ENCODE measurements around the gene CABP4. TPM values are rescaled to one million over a fixed set of nuclear protein-coding genes. Genes with fewer than 3 reads are reported as not detected.
"Not testable (repeated sequence)": the region's sequence is repeated elsewhere in the genome, so short reads cannot be mapped to it uniquely, and the experiment has no call there.

Gene CABP4
- total RNA-seq, 1 experiment from 2014 or later: 2.5 TPM

- no peak overlapping the region for H3K4me3 ChIP-seq
- H3K27me3 ChIP-seq (ENCODE audit: insufficient read depth, low read depth): no peaks in the 10 kb centered on the region
- TF ChIP-seq EZH2 (IDR thresholded peaks at IDR 0.05; ENCODE audit: low read depth) (no peak), CTCF (conservative IDR thresholded peaks at IDR 0.05) (no peak)
- no peaks in the 10 kb centered on the region for H3K36me3 ChIP-seq (ENCODE audit: low read depth)
- H3K4me1 ChIP-seq (replicated peaks; ENCODE audit: insufficient read depth): peaks cover 24% of the 10 kb centered on the region
- H3K4me2 ChIP-seq: peak overlapping the region; percentile 47
- no peak overlapping the region for H2AFZ ChIP-seq
- BruUV-seq (replicated peaks): no TSS peak
- peak; percentile 77 to 81 for DNase-seq
- no peaks in the 10 kb centered on the region for H3K79me2 ChIP-seq (ENCODE audit: low read depth)
- CTCF ChIA-PET: interaction anchor here (1.0 kb wide), 1 partner anchor 46 kb away, joined by 4 read pairs; the partner anchor contains the start of gene TMEM134
- H4K20me1 ChIP-seq (ENCODE audit: insufficient read depth): no peaks in the 10 kb centered on the region
- H3K9me3 ChIP-seq (ENCODE audit: insufficient read depth, low read depth): no peaks in the 10 kb centered on the region
- intact Hi-C loops (cut with micrococcal nuclease; ENCODE audit: unreplicated experiment): no loop called here
- peaks cover 30% of the 10 kb centered on the region; the same call in 1 of the 2 replicates for H3F3A ChIP-seq (ENCODE audit: insufficient read depth, low read depth)
- POLR2A ChIA-PET (ENCODE audit: unreplicated experiment): interaction anchor here (0.5 kb wide), 1 partner anchor 52 kb away, joined by 6 read pairs; no protein-coding TSS in a partner anchor
- no peaks in the 10 kb centered on the region for H3K9me2 ChIP-seq (ENCODE audit: insufficient read depth)
- H3K27ac ChIP-seq: peak overlapping the region; percentile 36
Measured at GRCh38 chr11:67422891-67423290, 32.3 kb upstream of the CABP4 start.

- intact Hi-C loops (cut with micrococcal nuclease; ENCODE audit: unreplicated experiment): no loop called here
- CTCF ChIA-PET: interaction anchor here (1.0 kb wide), 1 partner anchor 45 kb away, joined by 4 read pairs; the partner anchor contains the start of gene TMEM134
- Histone ChIP-seq H3K4me1 (replicated peaks; ENCODE audit: insufficient read depth) (peaks cover 24% of the 10 kb centered on the region), H3K4me2 (no peak overlapping the region), H3K9me2 (ENCODE audit: insufficient read depth) (no peaks in the 10 kb centered on the region), H3K79me2 (ENCODE audit: low read depth) (peaks cover 1% of the 10 kb centered on the region), H3K27me3 (ENCODE audit: insufficient read depth, low read depth) (no peaks in the 10 kb centered on the region), H3K36me3 (ENCODE audit: low read depth) (no peaks in the 10 kb centered on the region), H4K20me1 (ENCODE audit: insufficient read depth) (no peaks in the 10 kb centered on the region), H3F3A (ENCODE audit: insufficient read depth, low read depth) (peaks cover 29% of the 10 kb centered on the region; the same call in 1 of the 2 replicates), H3K27ac (no peak overlapping the region), H3K4me3 (no peak overlapping the region), H3K9me3 (ENCODE audit: insufficient read depth, low read depth) (no peaks in the 10 kb centered on the region), H2AFZ (no peak overlapping the region)
- no TSS peak for BruUV-seq (replicated peaks)
- TF ChIP-seq EZH2 (IDR thresholded peaks at IDR 0.05; ENCODE audit: low read depth) (no peak), CTCF (conservative IDR thresholded peaks at IDR 0.05) (no peak)
- POLR2A ChIA-PET (ENCODE audit: unreplicated experiment): interaction anchor here (0.5 to 0.6 kb wide), 2 partner anchors 18 to 53 kb away, joined by 3 to 6 read pairs; no protein-coding TSS in a partner anchor
- no peak for DNase-seq
Measured at GRCh38 chr11:67423466-67423865, 31.7 kb upstream of the CABP4 start.

- H3F3A ChIP-seq (ENCODE audit: insufficient read depth, low read depth): peaks cover 29% of the 10 kb centered on the region; the same call in 1 of the 2 replicates
- no peak for DNase-seq
- H3K27me3 ChIP-seq (ENCODE audit: insufficient read depth, low read depth): no peaks in the 10 kb centered on the region
- ChIA-PET POLR2A (ENCODE audit: unreplicated experiment) (interaction anchor here (0.6 to 0.7 kb wide), 3 partner anchors 18 to 121 kb away, joined by 3 read pairs; partner anchors contain the start of gene SSH3), CTCF (no interaction called here)
- no peaks in the 10 kb centered on the region for H3K36me3 ChIP-seq (ENCODE audit: low read depth)
- TF ChIP-seq CTCF (conservative IDR thresholded peaks at IDR 0.05) (no peak), EZH2 (IDR thresholded peaks at IDR 0.05; ENCODE audit: low read depth) (no peak)
- peaks cover 7% of the 10 kb centered on the region for H3K79me2 ChIP-seq (ENCODE audit: low read depth)
- intact Hi-C loops (cut with micrococcal nuclease; ENCODE audit: unreplicated experiment): no loop called here
- H4K20me1 ChIP-seq (ENCODE audit: insufficient read depth): no peaks in the 10 kb centered on the region
- no peaks in the 10 kb centered on the region for H3K9me2 ChIP-seq (ENCODE audit: insufficient read depth)
- no peaks in the 10 kb centered on the region for H3K9me3 ChIP-seq (ENCODE audit: insufficient read depth, low read depth)
- BruUV-seq (replicated peaks): no TSS peak
- no peak overlapping the region for H3K4me2 ChIP-seq
- H3K4me3 ChIP-seq: no peak overlapping the region
- H3K27ac ChIP-seq: no peak overlapping the region
- peaks cover 27% of the 10 kb centered on the region for H3K4me1 ChIP-seq (replicated peaks; ENCODE audit: insufficient read depth)
- H2AFZ ChIP-seq: no peak overlapping the region
Measured at GRCh38 chr11:67423891-67424613, 31.1 kb upstream of the CABP4 start.

DNA sequence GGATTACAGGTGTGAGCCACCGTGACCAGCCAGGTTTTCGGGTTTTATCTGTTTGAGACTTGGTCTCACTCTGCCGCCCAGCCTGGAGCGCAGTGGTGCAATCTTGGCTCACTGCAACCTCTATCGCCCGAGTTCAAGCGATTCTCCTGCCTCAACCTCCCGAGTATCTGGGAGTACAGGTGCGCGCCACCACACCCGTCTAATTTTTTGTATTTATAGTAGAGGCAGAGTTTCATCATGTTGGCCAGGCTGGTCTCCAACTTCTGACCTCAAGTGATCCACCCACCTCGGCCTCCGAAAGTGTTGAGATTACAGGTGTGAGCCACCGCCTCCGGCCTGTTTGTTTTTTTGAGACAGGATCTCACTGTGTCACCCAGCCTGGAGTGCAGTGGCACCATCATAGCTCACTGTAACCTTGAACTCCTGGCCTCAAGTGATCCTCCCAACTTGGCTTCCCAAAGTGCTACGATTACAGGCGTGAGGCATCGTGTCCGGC lies 27.7 kb upstream of the CABP4 start:
- Histone ChIP-seq H3K4me2 (peak overlapping the region; percentile 82), H2AFZ (peak overlapping the region; percentile 92), H3K4me3 (peak overlapping the region; percentile 95), H3K27ac (peak overlapping the region; percentile 39), H3F3A (ENCODE audit: insufficient read depth, low read depth) (peaks cover 38% of the 10 kb centered on the region; the same call in 1 of the 2 replicates), H3K4me1 (replicated peaks; ENCODE audit: insufficient read depth) (peaks cover 25% of the 10 kb centered on the region), H3K79me2 (ENCODE audit: low read depth) (peaks cover 21% of the 10 kb centered on the region)
- H3K9me3 ChIP-seq (ENCODE audit: insufficient read depth, low read depth); intact Hi-C loops (cut with micrococcal nuclease; ENCODE audit: unreplicated experiment); H4K20me1 ChIP-seq (ENCODE audit: insufficient read depth); H3K9me2 ChIP-seq (ENCODE audit: insufficient read depth); H3K27me3 ChIP-seq (ENCODE audit: insufficient read depth, low read depth); CTCF ChIA-PET; DNase-seq; POLR2A ChIA-PET (ENCODE audit: unreplicated experiment); BruUV-seq (replicated peaks); H3K36me3 ChIP-seq (ENCODE audit: low read depth): not testable (repeated sequence)
